Activated naive CD8-positive, alpha-beta T cell (primary cell): Measurements from ENCODE around the gene ARAP1.
"Not testable (repeated sequence)": the region's sequence is repeated elsewhere in the genome, so short reads cannot be mapped to it uniquely, and the experiment has no call there.

Experiments used
- H3K27ac Mint-ChIP-seq: one replicate; pipeline ENCODE4 v1.8.0; 2021; ENCODE audit warnings: mixed read lengths
- H3K27me3 Mint-ChIP-seq: one replicate; pipeline ENCODE4 v1.8.0; 2021; ENCODE audit warnings: mixed read lengths
- H3K36me3 Mint-ChIP-seq: one replicate; pipeline ENCODE4 v1.8.0; 2021; ENCODE audit warnings: mixed read lengths
- H3K4me1 Mint-ChIP-seq: one replicate; pipeline ENCODE4 v1.8.0; 2021; ENCODE audit warnings: low read depth, mixed read lengths
- H3K4me3 Mint-ChIP-seq: one replicate; pipeline ENCODE4 v1.8.0; 2021; ENCODE audit warnings: mild to moderate bottlenecking, mixed read lengths
- H3K9me3 Mint-ChIP-seq: one replicate; pipeline ENCODE4 v1.8.0; 2021; ENCODE audit warnings: low read depth, mixed read lengths

Gene ARAP1

GRCh38 chr11:72752088-72752914 lies at the start of gene ARAP1:
Gene ARAP1 (minus strand): TSS chr11:72752408. CDS start chr11:72727128, 25,280 bp downstream.
- Mint-ChIP-seq H3K36me3 (peaks cover 3% of the 10 kb centered on the region), H3K27me3 (no peaks in the 10 kb centered on the region), H3K27ac (peak within 1 kb of the TSS; percentile 94), H3K9me3 (no peaks in the 10 kb centered on the region), H3K4me3 (peak within 1 kb of the TSS; percentile 94), H3K4me1 (peaks cover 39% of the 10 kb centered on the region)

- Mint-ChIP-seq H3K4me1 (peaks cover 5% of the 10 kb centered on the region), H3K27me3 (no peaks in the 10 kb centered on the region), H3K9me3 (no peaks in the 10 kb centered on the region), H3K27ac (no peak overlapping the region), H3K4me3 (no peak overlapping the region), H3K36me3 (no peaks in the 10 kb centered on the region)
Measured at GRCh38 chr11:72799441-72799840, 47.2 kb upstream of the ARAP1 start.

- H3K36me3 Mint-ChIP-seq = no peaks in the 10 kb centered on the region
- H3K4me1 Mint-ChIP-seq = peaks cover 12% of the 10 kb centered on the region
- no peaks in the 10 kb centered on the region for H3K9me3 Mint-ChIP-seq
- H3K27me3 Mint-ChIP-seq = no peaks in the 10 kb centered on the region
- H3K4me3 Mint-ChIP-seq = no peak overlapping the region
- no peak overlapping the region for H3K27ac Mint-ChIP-seq
Measured at GRCh38 chr11:72798361-72798760, 46.2 kb upstream of the ARAP1 start.

- H3K27me3 Mint-ChIP-seq = no peaks in the 10 kb centered on the region
- H3K27ac Mint-ChIP-seq = peak within 1 kb of the TSS; percentile 100
- peak within 1 kb of the TSS; percentile 98 for H3K4me3 Mint-ChIP-seq
- no peaks in the 10 kb centered on the region for H3K9me3 Mint-ChIP-seq
- H3K4me1 Mint-ChIP-seq = peaks cover 28% of the 10 kb centered on the region
- H3K36me3 Mint-ChIP-seq = no peaks in the 10 kb centered on the region
Measured at GRCh38 chr11:72793425-72794367, 41.5 kb upstream of the ARAP1 start, which contains the start of gene STARD10. Gene STARD10 (minus strand): TSS chr11:72794047. CDS start chr11:72781181, 12,866 bp downstream.

GRCh38 chr11:72793076-72793424 lies 40.8 kb upstream of the ARAP1 start:
- Mint-ChIP-seq H3K27ac (peak overlapping the region; percentile 100), H3K4me1 (peaks cover 31% of the 10 kb centered on the region), H3K27me3 (no peaks in the 10 kb centered on the region)

GRCh38 chr11:72792437-72793021 lies 40.3 kb upstream of the ARAP1 start:
- Mint-ChIP-seq H3K27ac (peak overlapping the region; percentile 100), H3K4me3 (peak overlapping the region; percentile 98), H3K27me3 (no peaks in the 10 kb centered on the region)

More at GRCh38 chr11:72793076-72793424, 40.8 kb upstream of the ARAP1 start:
- no peaks in the 10 kb centered on the region for H3K36me3 Mint-ChIP-seq
- H3K4me3 Mint-ChIP-seq = peak overlapping the region; percentile 98
- H3K9me3 Mint-ChIP-seq = no peaks in the 10 kb centered on the region

GRCh38 chr11:72791228-72791627 lies 39.0 kb upstream of the ARAP1 start:
- peaks cover 34% of the 10 kb centered on the region for H3K4me1 Mint-ChIP-seq
- H3K27ac Mint-ChIP-seq, H3K4me3 Mint-ChIP-seq, H3K27me3 Mint-ChIP-seq, H3K9me3 Mint-ChIP-seq, H3K36me3 Mint-ChIP-seq: not testable (repeated sequence)

More at GRCh38 chr11:72792437-72793021, 40.3 kb upstream of the ARAP1 start:
- no peaks in the 10 kb centered on the region for H3K9me3 Mint-ChIP-seq
- H3K36me3 Mint-ChIP-seq = no peaks in the 10 kb centered on the region
- peaks cover 34% of the 10 kb centered on the region for H3K4me1 Mint-ChIP-seq

GRCh38 chr11:72789493-72790131 lies 37.4 kb upstream of the ARAP1 start:
- no peak overlapping the region for H3K4me3 Mint-ChIP-seq
- H3K4me1 Mint-ChIP-seq = peaks cover 31% of the 10 kb centered on the region
- H3K36me3 Mint-ChIP-seq = no peaks in the 10 kb centered on the region
- no peak overlapping the region for H3K27ac Mint-ChIP-seq
- no peaks in the 10 kb centered on the region for H3K27me3 Mint-ChIP-seq
- H3K9me3 Mint-ChIP-seq = no peaks in the 10 kb centered on the region

GRCh38 chr11:72788241-72788640 lies 36.0 kb upstream of the ARAP1 start:
- Mint-ChIP-seq H3K27ac (no peak overlapping the region), H3K9me3 (no peaks in the 10 kb centered on the region), H3K27me3 (no peaks in the 10 kb centered on the region), H3K4me1 (peaks cover 21% of the 10 kb centered on the region), H3K4me3 (no peak overlapping the region), H3K36me3 (no peaks in the 10 kb centered on the region)

- Mint-ChIP-seq H3K4me3 (no peak overlapping the region), H3K4me1 (peaks cover 17% of the 10 kb centered on the region), H3K27me3 (no peaks in the 10 kb centered on the region), H3K27ac (peak overlapping the region; percentile 22), H3K36me3 (no peaks in the 10 kb centered on the region), H3K9me3 (no peaks in the 10 kb centered on the region)
Measured at GRCh38 chr11:72787216-72788104, 35.3 kb upstream of the ARAP1 start.

GRCh38 chr11:72786305-72787215 lies 34.4 kb upstream of the ARAP1 start:
- no peak overlapping the region for H3K4me3 Mint-ChIP-seq
- no peaks in the 10 kb centered on the region for H3K36me3 Mint-ChIP-seq
- H3K4me1 Mint-ChIP-seq = peaks cover 20% of the 10 kb centered on the region
- H3K9me3 Mint-ChIP-seq = no peaks in the 10 kb centered on the region
- no peaks in the 10 kb centered on the region for H3K27me3 Mint-ChIP-seq
- no peak overlapping the region for H3K27ac Mint-ChIP-seq

GRCh38 chr11:72784662-72785061 lies 32.5 kb upstream of the ARAP1 start:
- H3K27ac Mint-ChIP-seq = no peak overlapping the region
- H3K9me3 Mint-ChIP-seq = no peaks in the 10 kb centered on the region
- H3K27me3 Mint-ChIP-seq = no peaks in the 10 kb centered on the region
- peaks cover 20% of the 10 kb centered on the region for H3K4me1 Mint-ChIP-seq
- no peaks in the 10 kb centered on the region for H3K36me3 Mint-ChIP-seq
- no peak overlapping the region for H3K4me3 Mint-ChIP-seq
